GM18502 (cell line): Measurements from ENCODE around the gene TIMM44.

ENCODE experiments used
- ATAC-seq: cut with Tn5 transposase; IDR thresholded peaks from one replicate; pipeline ENCODE4 v1.9.1; 2021; ENCODE audit warnings: mild to moderate bottlenecking; ENCODE audit not compliant: unreplicated experiment, poor library complexity

TIMM44 gene

DNA sequence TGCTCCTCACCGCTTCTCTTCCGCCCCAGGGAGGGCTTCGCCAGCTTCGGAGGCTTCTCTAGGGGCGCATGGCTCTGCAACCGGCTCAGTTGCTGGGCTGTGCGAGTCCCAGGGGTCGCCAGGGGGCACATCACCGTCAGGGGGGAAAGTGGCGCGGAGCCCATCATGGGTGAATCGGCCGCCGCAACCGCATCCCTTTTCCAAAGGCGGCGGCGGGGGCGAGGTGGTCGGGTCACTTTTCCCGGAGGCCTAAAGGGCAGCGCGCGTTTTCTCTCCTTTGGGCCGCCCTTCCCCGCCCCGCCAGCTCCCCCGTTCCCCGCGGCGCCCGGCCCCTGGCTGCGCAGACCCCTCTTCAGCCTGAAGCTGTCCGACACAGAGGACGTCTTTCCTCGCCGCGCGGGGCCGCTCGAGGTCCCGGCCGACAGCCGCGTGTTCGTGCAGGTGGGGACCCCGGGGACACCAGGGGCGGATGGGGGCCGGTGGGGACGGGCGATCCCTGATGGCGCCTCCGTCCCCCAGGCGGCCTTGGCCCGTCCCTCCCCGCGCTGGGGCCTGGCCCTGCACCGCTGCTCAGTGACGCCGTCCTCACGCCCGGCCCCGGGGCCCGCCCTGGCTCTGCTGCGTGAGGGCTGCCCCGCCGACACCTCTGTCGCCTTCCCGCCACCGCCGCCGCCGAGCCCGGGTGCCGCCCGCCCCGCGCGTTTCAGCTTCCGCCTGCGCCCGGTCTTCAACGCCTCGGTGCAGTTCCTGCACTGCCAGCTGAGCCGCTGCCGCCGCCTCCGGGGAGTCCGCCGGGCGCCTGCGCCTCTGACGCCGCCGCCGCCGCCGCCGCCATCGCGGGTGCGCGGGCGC is 27.1 kb downstream of the TIMM44 start:
- no peak for ATAC-seq

DNA sequence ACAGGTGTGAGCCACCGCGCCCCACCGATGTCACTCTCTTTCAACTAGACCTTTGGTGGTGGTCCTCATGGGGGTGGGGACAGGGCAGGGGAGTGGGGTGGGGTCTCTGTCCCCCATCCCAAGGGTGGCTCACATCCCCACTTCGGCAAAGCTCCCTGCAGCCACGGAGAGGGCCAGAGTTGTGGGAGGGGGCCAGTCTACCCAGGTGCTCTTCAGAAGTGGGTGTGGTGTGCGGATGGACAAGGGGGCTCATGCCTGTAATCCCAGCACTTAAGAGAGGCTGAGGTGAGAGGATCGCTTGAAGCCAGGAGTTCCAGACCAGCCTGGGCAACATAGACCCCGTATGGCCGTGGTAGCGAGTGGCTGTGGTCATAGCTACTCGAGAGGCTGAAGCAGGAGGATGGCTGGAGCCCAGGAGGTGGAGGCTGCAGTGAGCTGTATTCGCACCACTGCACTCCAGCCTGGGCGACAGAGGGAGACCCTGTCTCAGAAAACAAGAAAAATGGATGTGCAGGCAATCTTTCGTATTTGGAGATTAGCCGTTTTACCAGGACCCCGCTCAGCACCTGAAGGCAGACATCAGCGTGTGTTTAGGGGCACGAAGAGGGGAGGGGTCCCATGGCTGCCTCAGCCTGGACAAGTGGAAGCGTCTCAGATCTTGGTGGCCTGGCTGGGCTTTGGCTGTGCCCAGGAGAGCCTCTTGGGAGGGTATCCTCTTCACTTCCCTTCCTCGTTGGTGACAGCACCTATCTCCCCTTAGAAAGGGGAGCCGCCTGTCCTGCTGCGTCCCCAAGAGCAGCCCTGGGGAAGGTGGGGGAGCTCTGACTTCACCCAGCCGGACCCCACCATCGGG is 28.0 kb downstream of the TIMM44 start:
- no peak for ATAC-seq

DNA sequence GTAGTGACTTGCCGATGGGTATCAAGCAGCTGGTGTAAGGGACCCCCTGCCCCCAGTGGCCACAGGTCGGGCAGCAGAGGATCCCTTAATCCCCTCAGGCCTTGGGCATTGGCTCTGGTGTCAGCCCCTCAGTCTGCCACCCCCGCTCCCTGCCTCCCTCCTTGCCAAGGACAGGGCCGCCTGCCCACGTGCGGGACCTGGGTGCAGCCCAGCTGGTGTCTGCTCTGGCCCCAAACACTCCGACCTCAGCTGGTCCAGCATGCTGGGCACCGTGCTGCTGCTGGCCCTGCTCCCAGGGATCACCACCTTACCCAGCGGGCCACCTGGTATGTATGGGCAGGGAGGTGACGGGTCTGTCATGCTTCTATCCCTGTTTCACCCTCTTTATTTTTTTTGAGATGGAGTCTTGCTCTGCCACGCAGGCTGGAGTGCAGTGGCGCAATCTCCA is 28.8 kb downstream of the TIMM44 start, which contains the start of gene TGFBR3L:
Gene TGFBR3L, plus strand, starts transcription at position 233 of the 448 bp plus-strand sequence.
- no peak for ATAC-seq

DNA sequence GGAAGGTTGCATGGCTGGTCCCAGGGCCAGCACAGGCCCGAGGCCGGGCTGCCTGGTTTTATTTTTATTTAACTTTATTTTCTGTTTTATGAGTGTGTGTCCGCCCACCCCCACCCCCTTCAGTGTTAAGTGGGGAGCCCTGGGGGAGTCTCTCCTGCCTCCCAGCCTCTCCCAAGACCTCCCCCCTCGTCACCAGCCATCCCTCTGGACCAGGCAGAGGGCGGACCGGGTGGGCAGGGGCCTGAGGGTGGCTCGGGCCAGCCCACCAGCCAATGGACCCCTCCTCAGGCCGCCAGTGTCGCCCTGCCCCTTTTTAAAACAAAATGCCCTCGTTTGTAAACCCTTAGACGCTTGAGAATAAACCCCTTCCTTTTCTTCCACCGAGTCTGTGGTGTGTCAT is 29.4 kb downstream of the TIMM44 start:
- no peak for ATAC-seq

DNA sequence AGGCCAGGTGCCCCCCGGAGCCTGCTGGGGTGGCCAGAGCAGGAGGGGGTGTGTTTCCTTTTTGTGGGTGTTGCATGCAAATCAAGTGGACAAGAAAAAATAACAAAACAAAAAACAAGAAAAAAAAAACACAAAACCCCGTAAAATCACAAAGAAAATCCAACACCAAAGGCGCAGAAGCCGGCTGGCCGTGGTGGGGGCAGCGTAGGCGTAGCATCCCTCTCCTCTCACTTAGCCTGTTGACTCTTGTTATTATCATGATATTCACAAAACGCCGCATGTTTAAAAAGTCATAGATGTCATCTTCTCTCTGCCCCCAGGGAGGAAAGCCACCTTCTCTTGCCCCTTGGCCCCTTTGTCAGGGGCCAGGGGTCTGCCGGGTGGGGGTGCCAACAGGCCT is 29.8 kb downstream of the TIMM44 start:
- no peak for ATAC-seq

DNA sequence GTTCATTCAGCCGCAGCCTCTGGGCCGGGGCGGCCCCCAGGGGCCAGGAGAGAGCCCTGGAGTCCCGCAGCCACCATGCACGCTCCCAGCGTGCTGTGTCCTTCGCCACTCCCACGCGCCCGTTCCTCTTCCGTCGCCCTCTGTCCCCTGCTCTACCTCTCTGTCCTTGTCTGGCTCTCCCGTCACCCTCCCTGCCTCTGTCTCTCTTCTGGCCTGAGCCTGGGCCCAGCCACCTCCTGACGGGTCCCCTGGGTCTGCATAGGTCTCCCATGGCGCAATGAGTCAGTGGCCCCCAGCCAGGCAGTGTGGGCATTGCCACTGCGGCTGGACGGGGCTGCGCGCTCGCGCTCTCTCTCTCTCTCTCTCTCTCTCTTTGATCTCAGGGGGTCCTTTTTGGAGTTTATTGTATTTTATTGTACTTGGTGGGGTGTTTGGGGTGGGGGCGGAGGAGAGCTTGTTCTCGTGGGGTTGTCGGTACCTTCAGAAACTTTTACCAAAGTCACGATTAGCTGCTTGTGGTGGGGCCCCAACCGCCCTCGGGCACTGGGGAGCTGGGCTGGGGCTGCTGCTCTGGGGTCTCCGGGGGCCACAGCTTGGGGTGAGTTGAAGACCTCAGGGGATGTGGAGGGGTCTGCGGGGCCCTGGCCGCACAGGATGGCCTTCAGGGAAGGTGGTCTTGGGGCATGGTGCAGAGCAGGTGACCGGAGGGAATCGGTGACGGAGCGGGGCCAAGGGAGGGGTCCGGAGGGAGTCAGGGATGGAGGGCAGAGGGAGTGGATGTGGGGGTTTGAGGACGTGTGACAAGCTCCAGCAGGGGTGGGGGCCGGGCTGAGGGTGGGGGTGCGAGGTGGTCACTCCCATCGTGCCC is 30.5 kb downstream of the TIMM44 start:
- ATAC-seq = no peak

DNA sequence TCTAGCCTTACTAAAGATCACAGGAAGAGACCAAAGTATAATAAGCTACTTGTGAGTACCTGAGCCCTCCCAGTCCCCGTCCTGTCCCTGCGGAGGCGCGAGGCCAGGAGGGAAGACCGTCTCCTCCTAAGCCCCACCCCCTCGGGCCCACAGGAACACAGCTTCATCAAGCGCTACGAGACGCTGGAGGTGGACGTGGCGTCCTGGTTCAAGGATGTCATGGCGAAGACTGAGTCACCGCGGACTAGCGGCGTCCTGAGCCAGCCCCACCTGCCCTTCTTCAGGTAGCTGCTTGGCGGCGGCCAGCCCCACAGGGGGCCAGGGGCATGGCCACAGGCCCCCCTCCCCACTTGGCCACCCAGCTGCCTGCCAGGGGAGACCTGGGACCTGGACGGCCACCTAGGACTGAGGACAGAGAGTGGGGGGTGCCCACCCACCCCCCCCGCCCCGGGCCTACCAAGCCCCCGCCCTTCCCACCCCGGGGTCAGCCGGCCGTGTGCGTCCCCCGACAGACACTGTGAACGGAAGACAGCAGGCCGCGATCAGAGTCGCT is 31.2 kb downstream of the TIMM44 start:
- ATAC-seq = no peak

DNA sequence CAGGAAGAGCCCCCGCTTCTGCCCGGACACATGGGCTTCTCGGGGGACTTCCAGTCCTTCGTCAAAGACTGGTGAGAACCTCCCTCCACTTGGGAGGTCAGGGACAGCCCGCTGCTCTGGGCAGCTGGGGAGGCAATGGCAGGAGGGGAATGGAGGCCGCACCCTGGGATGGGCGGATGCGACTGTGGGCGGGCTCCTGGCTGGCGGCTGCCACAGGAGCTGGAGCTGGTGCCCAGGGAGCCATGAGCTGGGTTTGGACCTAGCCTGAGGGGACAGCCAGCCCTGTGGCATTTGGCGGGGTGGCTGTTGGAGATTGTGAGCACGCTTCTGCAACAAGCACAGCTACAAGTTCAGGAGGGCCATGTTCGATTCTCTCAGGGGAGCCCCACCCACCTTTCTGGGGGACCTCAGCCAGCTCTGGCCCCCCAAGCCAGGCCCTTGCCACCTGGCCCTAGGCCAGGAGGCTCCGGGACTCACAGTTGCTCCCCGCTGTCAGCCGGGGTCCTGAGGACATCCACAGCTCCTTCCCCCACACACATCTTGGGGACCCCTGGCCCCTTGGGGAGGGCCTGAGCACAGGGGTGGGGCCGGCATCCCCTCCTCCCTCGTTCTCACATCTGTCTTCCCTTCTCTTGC is 31.8 kb downstream of the TIMM44 start:
- no peak for ATAC-seq

DNA sequence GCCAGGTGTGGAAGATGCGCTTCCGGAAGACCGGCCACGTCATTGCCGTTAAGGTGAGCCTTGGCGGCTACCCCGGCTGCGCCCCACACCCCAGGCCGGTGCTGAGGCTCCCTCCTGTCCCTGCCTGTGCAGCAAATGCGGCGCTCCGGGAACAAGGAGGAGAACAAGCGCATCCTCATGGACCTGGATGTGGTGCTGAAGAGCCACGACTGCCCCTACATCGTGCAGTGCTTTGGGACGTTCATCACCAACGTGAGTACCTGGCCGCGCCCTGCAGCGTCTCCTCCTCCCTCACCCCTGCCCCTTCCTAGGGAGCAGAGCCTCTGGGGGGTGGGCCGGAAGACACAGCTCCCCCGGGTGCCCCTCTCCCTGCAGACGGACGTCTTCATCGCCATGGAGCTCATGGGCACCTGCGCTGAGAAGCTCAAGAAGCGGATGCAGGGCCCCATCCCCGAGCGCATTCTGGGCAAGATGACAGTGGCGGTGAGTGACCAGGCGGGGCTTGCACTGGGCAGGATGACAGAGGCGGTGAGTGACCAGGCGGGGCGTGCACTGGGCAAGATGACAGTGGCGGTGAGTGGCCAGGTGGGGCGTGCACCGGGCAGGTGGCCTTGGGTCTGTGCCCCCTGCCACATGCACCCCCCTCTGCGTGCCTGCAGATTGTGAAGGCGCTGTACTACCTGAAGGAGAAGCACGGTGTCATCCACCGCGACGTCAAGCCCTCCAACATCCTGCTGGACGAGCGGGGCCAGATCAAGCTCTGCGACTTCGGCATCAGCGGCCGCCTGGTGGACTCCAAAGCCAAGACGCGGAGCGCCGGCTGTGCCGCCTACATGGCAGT is 32.9 kb downstream of the TIMM44 start:
- no peak for ATAC-seq

DNA sequence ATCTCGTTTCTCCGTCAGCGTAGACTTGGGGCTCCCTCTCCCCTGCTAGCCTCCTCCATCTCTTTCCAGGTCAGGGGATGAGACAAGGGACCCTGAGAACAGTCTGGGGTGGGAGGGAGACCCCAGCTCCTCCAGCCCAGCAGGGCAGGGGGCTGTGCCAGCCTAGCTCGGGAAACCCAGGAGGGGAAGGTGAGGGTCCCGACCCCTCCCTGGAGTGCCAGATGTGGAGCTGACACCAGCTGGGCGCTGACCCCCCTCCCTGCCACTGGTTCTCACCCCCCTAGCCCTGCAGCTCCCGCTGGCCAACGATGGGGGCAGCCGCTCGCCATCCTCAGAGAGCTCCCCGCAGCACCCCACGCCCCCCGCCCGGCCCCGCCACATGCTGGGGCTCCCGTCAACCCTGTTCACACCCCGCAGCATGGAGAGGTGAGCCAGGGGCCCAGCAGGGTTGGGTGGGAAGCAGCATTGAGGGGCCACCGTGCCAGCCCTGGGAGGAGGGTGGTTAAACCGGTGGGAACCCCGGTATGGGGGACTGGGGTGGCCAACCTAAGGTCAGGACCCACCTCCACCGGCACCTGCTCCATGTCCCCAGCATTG is 33.9 kb downstream of the TIMM44 start:
- ATAC-seq = no peak

DNA sequence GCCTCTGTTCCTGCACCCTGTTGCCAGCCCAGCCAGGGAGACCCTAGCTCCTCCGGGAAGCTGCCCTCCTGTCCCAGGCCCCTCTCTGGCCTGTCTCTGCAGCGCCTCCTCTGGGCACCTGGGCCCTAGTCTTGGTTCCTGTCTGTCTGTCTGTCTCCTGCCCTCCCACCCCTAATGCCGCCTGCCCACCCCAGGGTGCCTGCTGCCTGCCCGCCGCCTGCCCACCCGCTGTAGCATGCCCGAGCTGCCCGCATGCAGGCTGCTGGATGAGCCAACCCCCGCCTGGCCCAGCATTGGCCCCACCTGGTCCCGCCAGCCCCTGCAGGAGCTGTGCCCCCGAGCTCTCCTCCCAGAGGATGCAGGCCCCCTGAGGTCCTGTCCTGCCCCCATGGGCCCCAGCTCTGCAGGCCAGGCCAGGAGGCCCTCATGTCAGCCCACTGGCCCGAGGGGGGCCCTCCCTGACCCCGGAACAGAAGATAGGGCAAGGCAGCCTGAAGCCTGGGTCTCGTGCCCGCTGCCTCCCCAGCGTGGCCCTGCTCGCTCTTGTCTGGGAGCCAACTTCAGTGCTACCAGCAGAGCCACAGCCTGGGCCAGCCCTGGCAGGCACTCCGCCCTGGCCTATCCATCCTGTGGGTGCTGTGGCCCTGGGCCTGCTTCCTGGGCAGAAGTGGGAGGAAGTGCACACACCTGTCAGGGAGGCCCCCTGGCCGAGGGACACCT is 34.6 kb downstream of the TIMM44 start:
- no peak for ATAC-seq

DNA sequence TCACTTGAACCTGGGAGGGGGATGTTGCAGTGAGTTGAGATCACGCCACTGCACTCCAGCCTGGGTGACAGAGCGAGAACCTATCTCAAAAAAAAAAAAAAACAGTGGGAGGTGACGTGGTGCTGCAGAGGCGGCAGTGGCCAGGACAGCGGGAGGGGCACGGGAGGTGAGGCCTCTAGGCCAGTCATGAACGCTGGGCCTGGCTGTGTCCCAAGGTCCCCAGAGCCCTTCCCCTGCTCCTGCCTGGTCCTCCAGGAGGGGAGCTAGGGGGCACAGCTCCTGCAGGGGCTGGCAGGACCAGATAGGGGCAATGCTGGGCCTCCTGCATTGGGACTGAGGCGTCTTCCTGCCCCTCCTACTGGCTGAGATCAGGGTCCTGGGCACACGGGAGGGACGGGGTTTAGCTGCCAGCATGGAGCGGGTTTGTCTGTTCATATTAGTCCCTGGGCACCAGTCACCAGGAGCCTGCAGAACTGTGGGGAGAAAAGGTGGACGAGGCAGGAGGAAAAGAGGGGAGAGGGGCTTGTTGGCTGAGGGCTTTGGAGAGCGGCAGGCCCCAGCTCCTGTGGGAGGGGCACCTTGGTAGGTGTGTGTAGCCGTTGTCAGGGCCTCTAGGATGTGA is 35.3 kb downstream of the TIMM44 start:
- ATAC-seq = no peak

DNA sequence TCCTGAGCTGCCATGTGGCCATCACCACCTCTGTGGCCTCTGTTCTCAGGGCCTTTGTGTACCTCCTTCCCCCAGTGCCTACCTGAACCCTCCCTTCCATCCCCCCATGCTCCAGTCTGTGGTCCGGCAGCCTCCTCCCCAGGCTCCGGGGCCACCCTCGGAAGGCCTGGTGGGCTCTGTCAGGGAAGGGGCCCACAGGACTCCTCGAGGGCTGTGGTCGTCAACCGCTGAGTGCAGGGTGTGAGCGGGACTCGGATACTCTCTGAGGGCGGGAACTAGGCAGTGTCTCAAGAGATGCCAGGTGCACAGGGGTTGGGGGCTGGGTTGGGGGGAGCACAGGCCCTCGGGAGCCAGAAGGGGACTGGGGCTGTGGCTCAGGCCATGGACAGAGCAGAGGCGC is 35.9 kb downstream of the TIMM44 start:
- no peak for ATAC-seq

DNA sequence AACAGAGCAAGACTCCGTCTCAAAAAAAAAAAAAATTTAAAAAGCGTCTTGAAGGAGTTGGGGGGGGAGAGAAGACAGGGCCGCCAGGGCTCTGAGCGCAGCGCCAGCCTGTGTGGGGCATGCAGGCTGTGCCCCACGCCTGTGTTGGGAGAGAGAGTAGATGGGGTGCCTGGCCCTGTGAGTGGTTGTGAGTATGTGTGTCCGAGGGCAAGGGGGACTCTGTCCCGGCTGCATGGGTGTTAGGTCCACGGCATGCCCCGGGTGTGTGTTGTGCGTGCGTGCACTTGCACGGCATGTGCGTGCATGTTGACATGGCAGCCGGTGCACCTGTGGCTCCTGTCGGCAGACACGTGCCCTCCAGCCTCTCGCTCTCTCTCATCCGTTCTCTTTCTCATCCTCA is 36.3 kb downstream of the TIMM44 start:
- no peak for ATAC-seq

DNA sequence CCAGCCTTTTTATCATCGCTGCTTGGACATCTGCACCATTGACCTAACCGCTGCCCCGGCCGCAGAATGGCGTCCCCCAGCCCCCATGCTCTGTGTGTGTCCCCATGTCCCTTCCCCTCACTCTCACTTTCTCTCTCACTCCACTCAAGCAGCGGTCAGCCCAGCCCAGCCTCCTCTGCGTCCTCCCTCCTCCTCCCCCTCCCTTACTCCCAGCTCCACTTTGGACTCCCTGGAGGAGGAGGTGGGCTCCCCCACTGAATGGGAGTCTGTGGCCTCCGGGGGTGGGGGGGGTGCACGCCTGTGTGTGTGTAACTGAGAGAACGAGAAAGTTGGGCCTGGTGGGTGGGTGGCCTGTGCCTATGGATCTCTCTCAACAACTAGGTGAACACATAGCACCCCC is 37.6 kb downstream of the TIMM44 start:
- no peak for ATAC-seq

DNA sequence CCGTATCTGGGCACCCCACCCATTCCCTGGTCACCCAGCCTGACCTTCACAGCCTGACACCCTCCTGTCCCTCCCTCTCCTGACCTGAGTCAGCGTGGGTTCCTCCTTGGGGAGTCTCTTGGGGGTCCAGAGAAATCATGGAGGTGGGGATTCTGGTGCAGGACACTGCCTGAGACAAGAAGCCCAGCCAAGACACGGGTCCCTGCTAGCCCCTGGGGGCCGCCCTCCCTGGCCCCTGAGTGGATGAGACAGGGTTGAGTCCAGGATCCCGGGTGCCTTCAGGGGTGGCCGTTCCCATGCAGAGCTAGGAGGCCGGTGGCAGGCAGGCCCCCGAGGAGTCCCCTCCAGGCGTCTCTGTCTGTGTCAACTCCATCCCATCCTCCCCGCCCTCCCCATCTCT is 38.2 kb downstream of the TIMM44 start:
- ATAC-seq = no peak
